PC-3 (cell line): Measurements from ENCODE around the gene SFSWAP. TPM values are rescaled to one million over a fixed set of nuclear protein-coding genes. Genes with fewer than 3 reads are reported as not detected.

Experiments used
- ATAC-seq: fragments of 200-7000 bp; cut with Tn5 transposase; 2 replicates; pipeline ENCODE4 v1.9.1; 2020; ENCODE audit warnings: mild to moderate bottlenecking, moderate library complexity
- BruUV-seq: library from RNA; stranded (reverse); fragments of 400-500 nt; replicated peaks from 2 replicates; lab custom pipeline; 2021; lab: Mats Ljungman, UMichigan
- CTCF ChIA-PET: fragments of 300-600 bp; sonication (Branson Sonifier 250); formaldehyde crosslinking; loops from one replicate; lab custom pipeline; 2022; ENCODE audit warnings: antibody characterized with exemption; lab: Charles Lee
- POLR2A ChIA-PET: fragments of 300-600 bp; sonication (Branson Sonifier 250); formaldehyde crosslinking; loops from one replicate; lab custom pipeline; 2022; ENCODE audit warnings: antibody characterized with exemption; ENCODE audit not compliant: unreplicated experiment; lab: Charles Lee
- DNase-seq: peaks from one replicate; pipeline ENCODE4 v3.0.0-alpha.2; 2015
- H2AFZ ChIP-seq: fragments of 300-600 bp; sonication (generic); 2 replicates; pipeline ENCODE4 v1.6.0; 2016; ENCODE audit warnings: antibody characterized with exemption, low read length
- H3F3A ChIP-seq: fragments of 300-600 bp; sonication (generic); one replicate; pipeline ENCODE4 v1.6.0; 2017; ENCODE audit warnings: antibody characterized with exemption, low read length, control low read depth, mild to moderate bottlenecking; ENCODE audit not compliant: unreplicated experiment
- H3K27ac ChIP-seq: fragments of 300-600 bp; sonication (generic); 2 replicates; pipeline ENCODE4 v1.5.1; 2016; ENCODE audit warnings: mild to moderate bottlenecking, low read length
- H3K27me3 ChIP-seq: fragments of 300-600 bp; sonication (generic); 2 replicates; pipeline ENCODE4 v1.6.1; 2016; ENCODE audit warnings: low read length, mixed read lengths
- H3K36me3 ChIP-seq: fragments of 300-600 bp; sonication (generic); 2 replicates; pipeline ENCODE4 v1.6.1; 2016; ENCODE audit warnings: low read depth, mixed run types, low read length, mixed read lengths
- H3K4me1 ChIP-seq: fragments of 300-600 bp; sonication (generic); 2 replicates; pipeline ENCODE4 v1.5.1; 2016; ENCODE audit warnings: low read length; ENCODE audit not compliant: insufficient read depth
- H3K4me2 ChIP-seq: fragments of 300-600 bp; sonication (generic); 2 replicates; pipeline ENCODE4 v1.6.0; 2016; ENCODE audit warnings: low read length
- H3K4me3 ChIP-seq: fragments of 300-600 bp; sonication (generic); 2 replicates; pipeline ENCODE4 v1.5.1; 2016; ENCODE audit warnings: mild to moderate bottlenecking, low read length, mixed read lengths
- H3K79me2 ChIP-seq: fragments of 300-600 bp; sonication (generic); 2 replicates; pipeline ENCODE4 v1.6.1; 2017; ENCODE audit warnings: low read length, mixed read lengths
- H3K9ac ChIP-seq: fragments of 300-600 bp; sonication (generic); 2 replicates; pipeline ENCODE4 v1.6.0; 2016; ENCODE audit warnings: mild to moderate bottlenecking, low read length
- H3K9me2 ChIP-seq: fragments of 300-600 bp; sonication (generic); replicated peaks from 2 replicates; pipeline ENCODE4 v1.6.1; 2016; ENCODE audit warnings: mixed run types, low read length, mixed read lengths
- H3K9me3 ChIP-seq: fragments of 300-600 bp; sonication (generic); 2 replicates; pipeline ENCODE4 v1.6.1; 2016; ENCODE audit warnings: low read length, mixed read lengths
- H4K20me1 ChIP-seq: fragments of 300-600 bp; sonication (generic); 2 replicates; pipeline ENCODE4 v1.6.1; 2016; ENCODE audit warnings: low read length, mixed read lengths
- EZH2 ChIP-seq: fragments of 300-600 bp; sonication (generic); IDR thresholded peaks from one replicate; pipeline ENCODE4 v1.6.1; 2017; ENCODE audit warnings: antibody characterized with exemption, mild to moderate bottlenecking, low read length; ENCODE audit not compliant: unreplicated experiment
- EZH2phosphoT487 ChIP-seq: fragments of 300-600 bp; sonication (generic); IDR thresholded peaks from 2 replicates; pipeline ENCODE4 v1.6.1; 2018; ENCODE audit warnings: mild to moderate bottlenecking, antibody characterized with exemption, low read length, borderline replicate concordance
- intact Hi-C: fragments of 100-400 bp; cut with micrococcal nuclease; formaldehyde crosslinking; loops from 2 replicates; pipeline ENCODE4 v1.9.0; 2023
- total RNA-seq: library from RNA; depleted of rRNA; stranded (reverse); fragments of >200 nt; gene quantifications from 2 replicates; pipeline ENCODE4 v1.2.3, GENCODE V29; 2014
- TF ChIP-seq, protein P1 (sequence below): fragments of 300-600 bp; sonication (generic); conservative IDR thresholded peaks from 2 replicates; pipeline ENCODE4 v1.5.1; 2017; ENCODE audit warnings: antibody characterized with exemption, low read depth, mild to moderate bottlenecking, low read length

Gene SFSWAP
- total RNA-seq, 1 experiment from 2014 or later = 57.5 TPM

DNA sequence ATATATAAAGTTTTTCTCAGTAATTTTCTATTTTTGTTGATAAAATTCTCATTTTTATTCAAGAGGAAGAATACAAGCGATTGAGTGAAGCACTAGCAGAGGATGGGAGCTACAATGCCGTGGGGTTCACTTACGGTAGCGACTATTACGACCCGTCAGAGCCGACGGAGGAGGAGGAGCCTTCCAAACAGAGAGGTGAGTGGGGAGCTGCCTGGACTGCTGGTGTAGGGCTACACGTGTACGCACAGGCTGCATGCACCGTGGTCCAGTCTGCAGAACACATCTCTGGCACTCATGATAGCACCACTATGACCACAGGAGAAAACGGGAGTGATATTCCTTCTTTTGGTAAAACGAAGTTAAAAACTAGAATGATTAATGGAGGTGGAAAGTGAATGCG lies 3.9 kb downstream of the SFSWAP start:
- H3K4me2 ChIP-seq = no peak overlapping the region
- H3F3A ChIP-seq = no peaks in the 10 kb centered on the region
- H3K9ac ChIP-seq = no peak overlapping the region
- no peaks in the 10 kb centered on the region for H3K9me2 ChIP-seq
- peaks cover 40% of the 10 kb centered on the region for H3K79me2 ChIP-seq
- DNase-seq = no peak
- no peak overlapping the region for H3K27ac ChIP-seq
- no peak for ATAC-seq
- no peak for TF ChIP-seq EZH2phosphoT487
- no peak for TF ChIP-seq EZH2
- TF ChIP-seq, protein P1, sequence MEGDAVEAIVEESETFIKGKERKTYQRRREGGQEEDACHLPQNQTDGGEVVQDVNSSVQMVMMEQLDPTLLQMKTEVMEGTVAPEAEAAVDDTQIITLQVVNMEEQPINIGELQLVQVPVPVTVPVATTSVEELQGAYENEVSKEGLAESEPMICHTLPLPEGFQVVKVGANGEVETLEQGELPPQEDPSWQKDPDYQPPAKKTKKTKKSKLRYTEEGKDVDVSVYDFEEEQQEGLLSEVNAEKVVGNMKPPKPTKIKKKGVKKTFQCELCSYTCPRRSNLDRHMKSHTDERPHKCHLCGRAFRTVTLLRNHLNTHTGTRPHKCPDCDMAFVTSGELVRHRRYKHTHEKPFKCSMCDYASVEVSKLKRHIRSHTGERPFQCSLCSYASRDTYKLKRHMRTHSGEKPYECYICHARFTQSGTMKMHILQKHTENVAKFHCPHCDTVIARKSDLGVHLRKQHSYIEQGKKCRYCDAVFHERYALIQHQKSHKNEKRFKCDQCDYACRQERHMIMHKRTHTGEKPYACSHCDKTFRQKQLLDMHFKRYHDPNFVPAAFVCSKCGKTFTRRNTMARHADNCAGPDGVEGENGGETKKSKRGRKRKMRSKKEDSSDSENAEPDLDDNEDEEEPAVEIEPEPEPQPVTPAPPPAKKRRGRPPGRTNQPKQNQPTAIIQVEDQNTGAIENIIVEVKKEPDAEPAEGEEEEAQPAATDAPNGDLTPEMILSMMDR = no peak
- ChIA-PET POLR2A (no interaction called here), CTCF (no interaction called here)
- no peak overlapping the region for H2AFZ ChIP-seq
- H3K4me3 ChIP-seq = no peak overlapping the region
- H3K36me3 ChIP-seq = peaks cover 60% of the 10 kb centered on the region
- intact Hi-C loops = no loop called here
- no peaks in the 10 kb centered on the region for H3K9me3 ChIP-seq
- no TSS peak for BruUV-seq
- no peaks in the 10 kb centered on the region for H3K27me3 ChIP-seq
- peaks cover 22% of the 10 kb centered on the region for H4K20me1 ChIP-seq
- peaks cover 21% of the 10 kb centered on the region for H3K4me1 ChIP-seq

DNA sequence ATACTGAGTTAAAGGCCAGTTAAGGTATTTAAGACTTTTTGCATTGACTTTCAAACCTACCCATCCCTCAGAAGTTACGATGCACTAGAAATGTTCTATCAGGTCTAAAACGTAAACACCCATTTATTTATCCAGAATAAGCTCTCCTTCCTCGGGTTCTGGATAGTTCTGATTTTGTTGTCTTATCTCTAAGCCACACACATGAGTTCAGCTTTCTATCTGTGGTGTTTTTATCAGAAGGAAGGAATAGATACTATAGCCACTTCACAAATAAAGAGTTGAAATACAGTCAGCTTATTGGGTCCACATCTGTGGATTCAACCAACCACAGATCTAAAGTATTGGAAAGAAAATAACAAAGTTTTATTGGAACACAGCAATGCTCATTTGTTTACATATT lies 5.4 kb downstream of the SFSWAP start:
- TF ChIP-seq, protein P1 = no peak
- TF ChIP-seq EZH2phosphoT487 = no peak
- no peak for TF ChIP-seq EZH2
- Histone ChIP-seq H3K79me2 (peaks cover 35% of the 10 kb centered on the region), H3K9me3 (no peaks in the 10 kb centered on the region), H3K27ac (no peak overlapping the region), H3F3A (no peaks in the 10 kb centered on the region), H3K27me3 (no peaks in the 10 kb centered on the region), H3K9me2 (no peaks in the 10 kb centered on the region), H3K4me2 (no peak overlapping the region), H4K20me1 (peaks cover 22% of the 10 kb centered on the region), H3K36me3 (peaks cover 74% of the 10 kb centered on the region), H3K9ac (no peak overlapping the region), H3K4me3 (no peak overlapping the region), H3K4me1 (peaks cover 13% of the 10 kb centered on the region), H2AFZ (no peak overlapping the region)
- DNase-seq (no peak), ATAC-seq (no peak)
- no TSS peak for BruUV-seq
- intact Hi-C loops = no loop called here
- ChIA-PET POLR2A (interaction anchor here (0.6 kb wide), 1 partner anchor 9 kb away, joined by 6 read pairs; no protein-coding TSS in a partner anchor), CTCF (no interaction called here)

DNA sequence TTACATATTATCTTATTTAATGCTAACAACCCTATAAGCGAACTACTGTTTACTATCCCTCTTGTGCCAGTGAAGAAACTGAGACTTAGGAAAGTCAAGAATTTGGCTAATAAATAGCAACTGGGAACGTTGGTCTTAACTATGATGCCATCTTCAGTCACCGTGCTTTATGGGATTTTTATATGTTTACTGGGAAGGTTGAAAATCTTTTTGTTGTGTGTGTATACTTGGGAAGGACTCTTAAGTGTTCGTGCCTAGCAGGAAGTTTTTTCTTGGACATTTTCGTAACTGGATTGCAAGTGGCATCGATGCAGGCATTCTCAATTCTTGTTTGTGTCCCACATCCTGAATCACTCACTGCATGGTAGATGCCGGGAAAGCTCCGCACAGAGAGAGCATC lies 9.4 kb downstream of the SFSWAP start:
- peaks cover 88% of the 10 kb centered on the region for H3K36me3 ChIP-seq
- TF ChIP-seq EZH2phosphoT487 = no peak
- TF ChIP-seq EZH2 = no peak
- TF ChIP-seq, protein P1 = no peak
- ChIA-PET POLR2A (no interaction called here), CTCF (no interaction called here)
- no TSS peak for BruUV-seq
- H2AFZ ChIP-seq = no peak overlapping the region
- H3K9me2 ChIP-seq = no peaks in the 10 kb centered on the region
- H3K9ac ChIP-seq = no peak overlapping the region
- no peaks in the 10 kb centered on the region for H3F3A ChIP-seq
- intact Hi-C loops = no loop called here
- peaks cover 38% of the 10 kb centered on the region for H3K79me2 ChIP-seq
- no peaks in the 10 kb centered on the region for H3K4me1 ChIP-seq
- DNase-seq (peak; percentile 12), ATAC-seq (peak; percentile 79)
- H3K9me3 ChIP-seq = no peaks in the 10 kb centered on the region
- H3K27ac ChIP-seq = no peak overlapping the region
- no peaks in the 10 kb centered on the region for H3K27me3 ChIP-seq
- no peak overlapping the region for H3K4me2 ChIP-seq
- no peaks in the 10 kb centered on the region for H4K20me1 ChIP-seq
- no peak overlapping the region for H3K4me3 ChIP-seq
